ENCODE data around the gene DRC3.

DRC3 gene

GRCh38 chr17:18064053-18064452 lies 91.4 kb downstream of the DRC3 start:
- DNase-seq, result no peak

GRCh38 chr17:18065546-18065945 lies 92.9 kb downstream of the DRC3 start:
- DNase-seq, result no peak
